IPS-18c (cell line): ENCODE results near the gene NOX4.
"Not testable (repeated sequence)": the region's sequence is repeated elsewhere in the genome, so short reads cannot be mapped to it uniquely, and the experiment has no call there.

ENCODE experiments used
- H3K4me3 ChIP-seq: 2 replicates; pipeline ENCODE4 v1.7.0; 2013; ENCODE audit warnings: low read depth, mild to moderate bottlenecking, low read length, moderate library complexity; ENCODE audit not compliant: insufficient read depth
- H3K9me3 ChIP-seq: one replicate; pipeline ENCODE4 v1.6.1; 2013; ENCODE audit warnings: mild to moderate bottlenecking, low read length, moderate library complexity; ENCODE audit not compliant: control insufficient read depth, insufficient read depth

NOX4 gene

DNA sequence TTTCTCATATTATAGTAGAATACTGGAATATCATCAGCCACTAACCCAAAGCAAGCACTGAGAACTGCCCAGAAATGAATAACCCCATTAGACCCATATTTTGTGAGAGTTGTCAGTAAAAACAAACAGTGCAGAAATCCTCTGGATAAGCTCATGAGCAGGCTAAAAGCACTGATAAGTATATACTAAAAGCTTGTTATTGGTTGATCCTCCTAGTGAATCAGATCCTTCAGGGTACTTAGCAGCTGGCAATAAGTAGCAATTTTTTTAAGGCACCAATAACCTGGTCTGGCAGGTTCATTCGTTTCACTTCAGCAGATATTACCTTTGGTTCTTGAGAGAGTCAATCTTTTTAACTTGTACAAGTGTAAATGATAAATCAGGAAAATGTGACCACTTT is 1.2 kb downstream of the NOX4 start:
- H3K9me3 ChIP-seq: no peaks in the 10 kb centered on the region
- H3K4me3 ChIP-seq: no peak overlapping the region

DNA sequence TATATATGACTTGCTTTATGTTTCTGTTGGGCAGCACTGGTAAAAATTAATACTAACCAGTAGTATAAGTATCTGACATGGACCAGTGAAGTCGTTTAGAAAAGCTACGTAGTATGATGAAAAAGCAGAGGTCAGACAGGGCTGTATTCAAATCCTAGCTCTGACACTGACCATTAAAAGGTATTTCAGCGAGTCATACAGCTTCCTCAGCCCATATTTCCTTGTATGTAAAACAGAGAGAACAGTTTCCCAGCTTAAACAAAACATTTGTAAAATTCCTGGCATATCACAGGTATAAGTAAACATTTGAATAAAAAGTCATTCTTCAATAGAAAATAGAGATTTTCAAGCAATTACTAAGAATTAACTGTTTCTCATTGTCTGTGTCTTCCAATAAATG is 4.2 kb downstream of the NOX4 start:
- H3K9me3 ChIP-seq: no peaks in the 10 kb centered on the region

DNA sequence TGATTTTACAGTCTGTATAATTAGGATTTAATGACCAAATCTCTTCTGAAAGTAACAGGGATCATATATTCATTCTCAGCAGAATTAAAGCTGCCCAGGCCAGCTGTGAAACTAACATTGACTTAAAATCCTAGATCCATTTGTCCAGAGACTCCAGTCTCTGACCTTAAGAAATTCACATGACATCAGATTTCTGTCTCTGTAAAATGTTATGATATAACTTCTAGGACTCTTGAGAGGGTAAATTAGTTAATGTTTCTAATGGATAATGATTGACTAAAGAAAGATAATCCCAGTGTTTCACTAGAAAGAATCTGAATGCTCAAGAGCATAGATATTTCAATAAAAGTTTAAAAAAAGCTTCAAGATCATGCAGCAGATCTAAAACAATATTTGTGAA is 6.3 kb downstream of the NOX4 start:
- Histone ChIP-seq H3K9me3 (no peaks in the 10 kb centered on the region), H3K4me3 (no peak overlapping the region)

More for the DNA sequence above, 4.2 kb downstream of the NOX4 start:
- H3K4me3 ChIP-seq: no peak overlapping the region

DNA sequence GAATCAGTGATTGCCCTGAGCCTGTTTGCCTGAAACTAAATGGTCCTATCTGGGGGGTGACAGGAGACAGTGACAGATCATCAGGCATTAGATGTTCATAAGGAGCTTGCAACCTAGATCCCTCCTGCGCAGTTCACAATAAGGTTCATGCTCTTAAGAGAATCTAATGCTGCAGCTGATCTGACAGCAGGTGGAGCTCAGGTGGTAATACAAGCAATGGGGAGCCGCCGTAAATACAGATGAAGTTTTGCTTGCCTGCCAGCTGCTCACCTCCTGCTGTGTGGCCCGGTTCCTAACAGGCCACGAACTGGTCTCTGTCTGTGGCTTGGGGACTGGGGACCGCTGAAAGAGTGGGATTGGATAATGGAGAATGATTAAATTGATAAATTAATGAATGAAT is 14.0 kb downstream of the NOX4 start:
- no peaks in the 10 kb centered on the region for H3K9me3 ChIP-seq
- no peak overlapping the region for H3K4me3 ChIP-seq

DNA sequence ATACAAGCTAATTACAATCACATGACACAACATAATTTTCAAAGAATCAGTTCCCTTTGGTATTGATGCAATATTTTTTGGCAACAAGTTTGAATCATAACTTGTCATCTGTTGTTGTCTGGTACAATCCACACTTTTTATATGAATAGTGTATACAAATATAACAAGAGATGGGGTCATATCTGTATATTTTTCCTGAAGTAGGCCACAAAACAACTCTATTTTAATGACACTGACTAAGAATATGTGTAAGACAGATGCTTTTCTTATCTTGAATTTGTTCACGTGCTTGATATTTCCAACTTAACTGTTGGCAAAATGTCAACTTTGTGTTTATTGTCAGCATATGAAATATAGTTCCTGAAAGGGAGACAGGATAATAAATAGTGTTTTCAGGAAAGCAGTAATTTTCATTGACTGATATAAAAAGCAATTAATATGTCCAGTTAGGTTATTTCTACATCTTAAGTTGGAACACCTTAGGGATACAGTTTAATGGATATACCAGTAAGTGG is 27.9 kb downstream of the NOX4 start:
- H3K9me3 ChIP-seq: no peaks in the 10 kb centered on the region
- H3K4me3 ChIP-seq: no peak overlapping the region

DNA sequence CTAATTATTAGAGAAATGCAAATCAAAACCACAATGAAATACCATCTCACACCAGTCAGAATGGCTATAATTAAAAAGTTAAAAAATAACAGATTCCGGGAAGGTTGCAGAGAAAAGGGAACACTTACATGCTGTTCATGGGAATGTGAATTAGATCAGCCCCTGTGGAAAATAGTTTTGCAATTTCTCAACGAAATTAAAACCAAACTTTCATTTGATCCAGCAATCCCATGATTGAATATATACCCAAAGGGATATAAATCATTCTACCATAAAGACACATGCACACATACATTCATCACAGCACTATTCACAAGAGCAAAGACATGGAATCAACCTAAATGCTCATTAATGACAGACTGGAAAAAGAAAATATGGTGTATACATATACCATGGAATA is 32.5 kb downstream of the NOX4 start:
- H3K9me3 ChIP-seq: no peaks in the 10 kb centered on the region
- H3K4me3 ChIP-seq: no peak overlapping the region

DNA sequence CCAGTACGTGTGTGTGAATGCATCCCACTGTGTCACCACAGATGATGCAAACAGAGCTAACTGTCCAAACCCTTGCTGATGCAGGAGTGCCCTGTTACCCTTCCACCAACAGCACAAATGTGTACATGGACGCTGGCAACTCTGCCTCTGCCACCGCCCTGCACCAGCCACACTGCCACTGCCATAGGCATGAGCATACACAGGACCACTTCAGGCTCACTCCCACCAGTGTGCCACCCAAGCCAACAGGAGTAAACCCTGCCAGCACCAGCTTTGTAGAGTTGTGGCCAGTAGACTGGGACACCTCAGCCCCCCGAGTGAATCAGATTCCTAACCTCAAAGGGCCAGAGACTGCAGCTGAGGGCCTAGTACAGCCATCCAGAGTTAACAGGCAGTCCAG is 34.0 kb downstream of the NOX4 start:
- Histone ChIP-seq H3K9me3 (no peaks in the 10 kb centered on the region), H3K4me3 (no peak overlapping the region)

DNA sequence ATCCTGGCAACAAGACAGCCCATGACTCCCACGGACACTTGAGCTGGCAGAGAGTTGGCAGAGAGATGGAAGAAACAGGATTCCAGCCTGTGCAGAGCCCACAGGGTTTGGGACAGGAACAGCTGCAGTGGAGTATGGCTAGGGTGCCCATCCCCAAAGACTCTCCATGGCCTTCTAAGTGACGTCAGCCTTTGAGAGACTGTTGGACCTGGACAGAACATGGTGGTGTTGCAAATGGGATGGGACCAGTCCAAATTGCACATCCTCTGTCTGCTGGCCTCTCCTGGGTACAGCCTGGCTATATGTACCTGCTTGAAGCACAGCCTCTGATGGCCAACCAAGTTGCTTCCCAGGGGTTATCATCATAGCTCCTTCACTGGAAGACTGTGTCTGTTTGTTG is 34.5 kb downstream of the NOX4 start:
- H3K9me3 ChIP-seq: no peaks in the 10 kb centered on the region
- H3K4me3 ChIP-seq: no peak overlapping the region

DNA sequence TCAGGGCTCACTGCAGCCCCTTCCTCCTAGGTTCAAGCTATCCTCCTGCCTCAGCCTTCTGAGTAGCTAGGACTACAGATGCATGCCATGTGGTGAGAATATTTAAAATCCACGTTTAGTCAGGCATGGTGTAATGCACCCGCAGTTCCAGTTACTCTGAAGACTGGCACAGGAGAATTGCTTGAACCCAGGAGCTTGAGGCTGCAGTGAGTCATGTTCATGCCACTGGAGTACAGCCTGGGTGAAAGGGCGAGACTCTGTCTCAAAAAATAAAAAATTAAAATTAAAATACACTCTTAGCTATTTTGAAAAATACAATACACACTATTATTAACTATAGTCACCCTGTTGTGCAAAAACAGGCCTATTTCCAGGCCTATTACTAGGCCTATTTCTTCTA is 38.4 kb downstream of the NOX4 start:
- H3K9me3 ChIP-seq: no peaks in the 10 kb centered on the region
- no peak overlapping the region for H3K4me3 ChIP-seq

DNA sequence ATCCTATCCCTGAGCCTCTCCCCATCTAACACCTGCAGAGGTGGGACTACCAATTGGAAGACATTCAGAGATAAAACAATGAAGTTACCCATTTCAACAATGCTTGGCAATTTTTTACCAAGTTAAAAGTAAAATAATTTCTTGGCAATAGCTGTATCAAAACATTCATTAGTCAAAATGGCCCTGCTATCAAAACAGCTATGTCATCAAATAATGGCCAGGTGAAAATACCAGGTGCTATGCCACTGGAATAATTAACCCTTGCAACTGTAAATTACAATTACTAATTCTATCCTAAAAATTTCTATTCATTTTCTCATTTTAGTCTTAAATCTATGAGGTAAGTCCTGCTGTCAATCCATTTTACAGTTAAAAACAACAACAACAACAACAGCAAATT is 43.3 kb downstream of the NOX4 start:
- no peaks in the 10 kb centered on the region for H3K9me3 ChIP-seq

DNA sequence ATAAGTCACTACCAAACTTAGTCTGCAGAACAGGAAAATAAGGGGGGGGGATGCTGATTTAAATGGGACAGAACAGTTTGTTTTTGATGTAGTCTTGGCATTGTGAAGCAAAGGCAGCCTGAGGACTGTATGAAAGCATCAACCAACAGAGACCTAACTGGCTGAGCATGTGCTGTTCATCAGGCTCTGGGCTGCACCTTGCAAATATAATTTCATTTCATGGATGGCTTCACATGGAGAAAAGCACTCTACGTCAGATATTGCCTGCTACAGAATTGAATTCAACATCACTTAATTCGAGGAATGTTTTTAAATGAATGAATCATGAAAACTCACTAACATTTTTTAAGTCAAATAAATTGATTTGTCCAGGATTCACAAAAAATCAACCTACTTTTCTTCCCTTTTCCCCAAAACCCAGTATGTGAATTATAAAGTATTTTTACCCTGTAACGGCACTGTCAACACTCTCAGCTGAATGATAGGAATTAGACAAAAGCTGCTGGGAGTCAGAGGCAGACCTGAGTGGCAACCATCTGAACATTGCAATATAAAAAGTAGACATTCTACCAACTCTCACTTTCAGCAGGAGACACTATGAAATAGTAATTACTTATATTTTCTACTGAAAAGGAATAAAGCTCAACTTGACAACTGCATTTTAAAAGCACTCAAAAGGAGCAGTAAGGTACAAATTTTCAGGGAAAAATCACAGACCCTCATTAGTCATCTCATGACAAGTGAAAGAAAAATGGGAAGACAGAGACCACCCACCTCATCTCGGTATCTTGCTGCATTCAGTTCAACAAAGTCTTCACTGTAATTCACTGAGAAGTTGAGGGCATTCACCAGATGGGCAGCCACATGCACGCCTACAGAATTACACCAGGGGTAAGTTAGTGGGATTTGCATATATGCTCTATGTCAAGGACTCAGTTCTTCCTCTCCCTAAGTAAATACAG is 47.5 kb downstream of the NOX4 start:
- Histone ChIP-seq H3K4me3 (no peak overlapping the region), H3K9me3 (no peaks in the 10 kb centered on the region)

More for the DNA sequence above, 43.3 kb downstream of the NOX4 start:
- no peak overlapping the region for H3K4me3 ChIP-seq

DNA sequence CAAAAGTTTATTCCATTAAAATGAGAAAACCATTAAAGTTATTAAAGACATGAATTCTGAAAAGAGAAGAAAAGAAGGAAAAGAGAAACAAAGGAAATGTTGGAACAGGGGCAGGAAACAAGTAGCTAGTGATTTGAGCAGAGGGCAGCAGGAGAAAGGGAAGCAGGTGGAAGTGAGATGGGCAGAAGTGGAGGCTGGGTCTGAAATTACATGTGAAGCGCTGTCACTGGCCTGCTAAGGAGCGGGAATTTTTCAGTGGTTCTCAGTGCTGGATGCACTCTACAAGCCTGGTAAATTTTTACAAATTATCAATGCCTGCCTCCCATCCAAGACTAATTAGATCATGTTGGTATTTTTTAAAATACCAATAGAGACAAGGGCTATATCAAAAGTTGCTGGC is 48.4 kb downstream of the NOX4 start:
- no peak overlapping the region for H3K4me3 ChIP-seq
- no peaks in the 10 kb centered on the region for H3K9me3 ChIP-seq

DNA sequence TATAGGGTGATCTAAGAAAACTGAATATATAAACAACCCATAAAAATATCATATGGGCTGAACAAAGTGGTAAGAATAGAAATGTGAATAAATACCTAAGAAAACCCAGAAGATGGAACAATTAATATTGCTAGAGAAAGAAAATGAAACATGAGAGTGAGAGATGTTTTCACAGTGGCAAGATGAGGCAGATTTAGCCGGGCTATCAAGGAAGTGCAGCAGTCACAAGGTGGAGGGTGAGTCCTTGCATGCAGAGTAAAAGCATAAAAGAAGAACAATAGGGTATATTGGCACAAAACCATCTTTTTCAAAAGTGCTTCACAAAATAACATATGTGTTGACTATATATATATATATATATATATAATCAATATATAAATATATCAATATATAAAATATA is 49.6 kb downstream of the NOX4 start:
- H3K9me3 ChIP-seq: no peaks in the 10 kb centered on the region
- H3K4me3 ChIP-seq: no peak overlapping the region

DNA sequence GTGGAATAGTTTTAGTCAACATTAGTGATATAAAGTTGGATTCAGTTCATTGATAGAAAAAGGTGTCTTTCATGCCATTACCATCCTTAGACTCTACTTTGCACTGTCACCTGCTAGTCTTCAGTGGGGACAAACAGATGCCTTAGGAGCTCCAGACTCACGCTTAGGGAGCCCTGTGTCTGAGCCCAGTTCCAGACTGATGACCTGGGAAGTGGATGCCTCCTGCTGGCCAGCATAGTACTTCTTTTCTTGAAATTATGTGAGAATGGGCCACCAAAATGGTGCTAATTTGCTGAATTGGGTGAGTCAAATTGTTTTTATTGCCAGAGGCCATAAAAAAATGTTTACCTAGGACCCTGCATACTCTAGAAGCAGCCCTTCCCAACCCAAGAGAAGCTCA is 53.9 kb downstream of the NOX4 start:
- Histone ChIP-seq H3K4me3 (no peak overlapping the region), H3K9me3 (no peaks in the 10 kb centered on the region)

DNA sequence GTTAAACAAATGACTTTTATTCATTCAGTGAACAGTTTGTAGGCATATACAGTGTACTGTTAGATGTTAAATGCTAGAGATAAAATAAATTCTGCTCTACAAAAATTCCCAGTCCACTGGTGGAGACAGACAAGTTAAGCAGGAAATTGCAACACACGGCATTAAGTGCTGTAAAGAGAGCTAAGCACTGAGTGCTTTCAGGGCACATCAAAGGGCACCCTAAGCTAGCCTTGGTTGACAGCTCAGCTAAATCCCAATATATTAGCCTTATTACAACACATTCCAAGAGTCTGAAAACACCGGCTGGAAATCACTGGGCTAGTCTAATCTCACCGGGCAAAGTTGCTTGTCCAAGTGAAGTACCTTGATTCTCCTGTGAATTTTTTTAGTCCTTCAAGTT is 55.1 kb downstream of the NOX4 start:
- H3K4me3 ChIP-seq: no peak overlapping the region

DNA sequence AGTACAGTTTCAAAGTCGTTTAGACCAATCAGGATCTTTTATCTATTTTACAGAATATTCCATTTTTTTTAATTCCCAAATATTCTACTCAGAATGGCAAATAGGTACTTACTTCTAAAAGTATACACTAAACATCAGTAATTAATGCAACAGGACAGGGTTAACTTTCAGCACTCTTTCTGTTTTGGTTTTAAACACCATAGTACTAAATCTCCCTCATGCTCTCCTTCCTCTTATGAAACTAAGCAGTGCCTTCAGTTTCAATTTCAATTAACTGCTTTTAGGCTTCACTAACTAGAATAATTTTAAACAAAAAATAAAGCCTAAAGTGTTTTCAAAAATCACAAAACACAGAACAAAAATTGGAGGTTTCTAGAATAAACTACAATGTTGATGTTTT is 57.9 kb downstream of the NOX4 start:
- H3K4me3 ChIP-seq: no peak overlapping the region

More for the DNA sequence above, 55.1 kb downstream of the NOX4 start:
- no peaks in the 10 kb centered on the region for H3K9me3 ChIP-seq

DNA sequence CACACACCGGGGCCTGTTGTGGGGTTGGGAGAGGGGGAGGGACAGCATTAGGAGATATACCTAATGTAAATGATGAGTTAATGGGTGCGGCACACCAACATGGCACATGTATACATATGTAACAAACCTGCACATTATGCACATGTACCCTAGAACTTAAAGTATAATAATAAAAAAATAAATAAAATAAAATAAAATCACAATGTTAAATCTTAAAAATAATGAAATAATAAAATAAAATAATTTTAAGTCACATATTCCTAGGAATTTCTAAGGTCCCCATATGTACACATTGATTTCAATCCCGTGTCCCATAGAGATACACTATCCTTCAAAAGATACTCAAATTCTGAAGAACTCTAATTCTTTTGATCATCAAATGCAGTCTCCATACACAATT is 59.0 kb downstream of the NOX4 start:
- not testable (repeated sequence) for H3K9me3 ChIP-seq, H3K4me3 ChIP-seq

More for the DNA sequence above, 57.9 kb downstream of the NOX4 start:
- no peaks in the 10 kb centered on the region for H3K9me3 ChIP-seq

DNA sequence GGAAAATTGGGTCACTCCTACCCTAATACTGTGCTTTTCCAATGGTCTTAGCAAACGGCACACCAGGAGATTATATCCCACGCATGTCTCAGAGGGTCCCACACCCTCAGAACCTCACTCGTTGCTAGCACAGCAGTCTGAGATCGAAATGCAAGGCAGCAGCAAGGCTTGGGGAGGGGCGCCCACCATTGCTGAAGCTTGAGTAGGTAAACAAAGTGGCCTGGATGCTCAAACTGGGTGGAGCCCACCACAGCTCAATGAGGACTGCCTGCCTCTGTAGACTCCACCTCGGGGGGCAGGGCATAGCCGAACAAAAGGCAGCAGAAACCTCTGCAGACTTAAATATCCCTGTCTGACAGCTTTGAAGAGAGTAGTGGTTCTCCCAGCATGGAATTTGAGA is 64.7 kb downstream of the NOX4 start:
- H3K9me3 ChIP-seq, H3K4me3 ChIP-seq: not testable (repeated sequence)

DNA sequence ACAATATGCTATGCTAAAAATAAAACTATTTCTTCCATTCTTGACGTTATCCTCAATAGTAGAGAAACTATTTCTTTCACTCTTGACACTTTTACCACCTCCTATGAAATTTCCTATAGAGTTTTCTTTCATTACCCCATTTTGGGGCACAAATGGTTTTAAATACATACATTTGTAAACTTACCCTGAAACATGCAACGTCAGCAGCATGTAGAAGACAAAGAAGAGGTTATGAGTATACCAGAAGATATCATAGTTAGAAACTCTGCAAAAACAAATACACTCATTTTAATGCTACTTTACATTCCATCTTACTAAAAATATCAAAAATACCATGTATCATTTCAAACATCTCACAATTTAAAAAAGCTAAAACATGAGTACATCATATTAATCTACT is 69.5 kb downstream of the NOX4 start:
- Histone ChIP-seq H3K4me3 (no peak overlapping the region), H3K9me3 (peaks cover 3% of the 10 kb centered on the region)
